Measurements from ENCODE around the gene IFNL4. TPM values are rescaled to one million over a fixed set of nuclear protein-coding genes. Genes with fewer than 3 reads are reported as not detected.

IFNL4 gene
- total and polyA plus RNA-seq, 2 experiments from 2014 or later = not detected

GRCh38 chr19:39282021-39282420, 33.4 kb upstream of the IFNL4 start:
- Mint-ChIP-seq H3K4me3 (no peak overlapping the region), H3K27me3 (ENCODE audit: insufficient read depth, low read depth, poor library complexity) (peaks cover 7% of the 10 kb centered on the region), H3K4me1 (no peaks in the 10 kb centered on the region), H3K27ac (no peak overlapping the region), H3K36me3 (ENCODE audit: low read depth) (no peaks in the 10 kb centered on the region), H3K9me3 (no peaks in the 10 kb centered on the region; the same call in 2 of the 3 replicates)
- Histone ChIP-seq H3K27me3 (ENCODE audit: insufficient read depth) (no peaks in the 10 kb centered on the region), H3K4me2 (no peak overlapping the region), H2AFZ (no peak overlapping the region), H3K4me1 (ENCODE audit: insufficient read depth) (no peaks in the 10 kb centered on the region), H3F3A (replicated peaks; ENCODE audit: low read depth) (no peaks in the 10 kb centered on the region), H3K4me3 (no peak overlapping the region), H3K79me2 (replicated peaks; ENCODE audit: insufficient read depth) (no peaks in the 10 kb centered on the region), H3K27ac (ENCODE audit: low read depth) (no peak overlapping the region), H3K9me2 (ENCODE audit: insufficient read depth) (no peaks in the 10 kb centered on the region), H4K20me1 (replicated peaks; ENCODE audit: insufficient read depth) (no peaks in the 10 kb centered on the region), H3K36me3 (ENCODE audit: insufficient read depth) (no peaks in the 10 kb centered on the region)
- DNase-seq (ENCODE audit: low spot score) = no peak
- ATAC-seq = no peak
- TF ChIP-seq REST (IDR thresholded peaks at IDR 0.05; ENCODE audit: unreplicated experiment) (no peak), CREB1 (CRISPR knock-in tag; IDR thresholded peaks at IDR 0.05; ENCODE audit: low read depth) (no peak), JUNB (IDR thresholded peaks at IDR 0.05; ENCODE audit: unreplicated experiment) (no peak), ETS1 (IDR thresholded peaks at IDR 0.05) (no peak), CTCF (conservative IDR thresholded peaks at IDR 0.05; ENCODE audit: low read depth in 2 of 2) (no peak), STAT1 (IDR thresholded peaks at IDR 0.05; ENCODE audit: unreplicated experiment) (no peak), ZNF331 (CRISPR knock-in tag; IDR thresholded peaks at IDR 0.05; ENCODE audit: low read depth) (no peak), POLR2AphosphoS5 (IDR thresholded peaks at IDR 0.05; ENCODE audit: low read depth) (no peak), ZNF462 (CRISPR knock-in tag; IDR thresholded peaks at IDR 0.05) (no peak), ZNF114 (CRISPR knock-in tag; IDR thresholded peaks at IDR 0.05) (no peak), EZH2phosphoT487 (IDR thresholded peaks at IDR 0.05; ENCODE audit: unreplicated experiment) (no peak), EZH2 (IDR thresholded peaks at IDR 0.05; ENCODE audit: low read depth, unreplicated experiment) (no peak)

Measured in GM23338 (cell line).